GM19438 (cell line): ENCODE measurements around the gene RBM10.

Source experiments
- ATAC-seq: cut with Tn5 transposase; IDR thresholded peaks from one replicate; pipeline ENCODE4 v1.9.1; 2021; ENCODE audit warnings: low read depth; ENCODE audit not compliant: unreplicated experiment

Gene RBM10

DNA sequence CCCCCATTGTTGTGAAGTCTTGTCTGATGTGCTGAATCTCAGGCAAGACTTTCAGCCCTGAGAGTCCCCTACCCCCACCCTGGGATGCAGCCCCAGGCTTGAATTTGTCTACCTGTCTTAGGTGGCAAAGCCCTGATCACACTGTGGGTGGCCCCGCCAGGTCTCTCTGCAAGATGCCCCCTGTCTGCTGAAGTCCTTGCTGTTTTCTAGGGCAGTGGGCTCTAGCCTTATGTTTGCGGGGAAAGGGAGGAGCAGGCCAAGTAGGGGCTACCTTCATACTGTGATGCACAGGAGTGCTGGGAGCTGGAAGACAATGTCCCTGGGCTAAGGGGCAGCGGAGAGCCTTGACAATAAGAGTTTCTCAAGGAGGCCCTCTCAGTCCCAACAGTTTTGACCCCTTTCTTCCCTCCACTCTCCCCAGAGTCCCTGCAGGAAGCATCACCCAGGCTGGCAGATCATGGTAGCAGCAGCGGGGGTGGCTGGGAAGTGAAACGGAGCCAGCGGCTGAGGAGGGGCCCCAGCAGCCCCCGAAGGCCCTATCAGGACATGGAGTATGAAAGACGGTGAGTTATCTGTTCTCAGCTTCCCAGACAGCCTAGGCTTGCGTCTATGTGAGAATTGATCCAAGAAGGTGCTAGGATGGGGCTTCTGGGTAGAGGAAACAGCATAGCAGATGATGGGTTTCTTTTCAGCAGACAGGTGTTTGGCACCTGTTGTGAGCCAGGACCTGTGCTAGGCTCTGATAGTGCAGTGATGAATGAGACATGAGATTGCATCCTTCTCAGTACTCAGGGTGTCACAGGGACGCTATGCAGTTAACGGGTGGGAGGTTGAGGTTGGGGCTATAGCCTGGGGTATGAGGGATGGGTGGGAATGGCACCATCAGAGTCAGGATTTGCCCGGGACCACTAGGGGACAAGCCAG, 2.2 kb downstream of the RBM10 start:
- no peak for ATAC-seq

GRCh38 chrX:47148946-47149345, 3.9 kb downstream of the RBM10 start:
- ATAC-seq, result no peak

GRCh38 chrX:47151435-47151834, 6.4 kb downstream of the RBM10 start:
- ATAC-seq, result no peak

GRCh38 chrX:47156611-47157520, 11.8 kb downstream of the RBM10 start:
- no peak for ATAC-seq

GRCh38 chrX:47158131-47158530, 13.1 kb downstream of the RBM10 start:
- no peak for ATAC-seq

DNA sequence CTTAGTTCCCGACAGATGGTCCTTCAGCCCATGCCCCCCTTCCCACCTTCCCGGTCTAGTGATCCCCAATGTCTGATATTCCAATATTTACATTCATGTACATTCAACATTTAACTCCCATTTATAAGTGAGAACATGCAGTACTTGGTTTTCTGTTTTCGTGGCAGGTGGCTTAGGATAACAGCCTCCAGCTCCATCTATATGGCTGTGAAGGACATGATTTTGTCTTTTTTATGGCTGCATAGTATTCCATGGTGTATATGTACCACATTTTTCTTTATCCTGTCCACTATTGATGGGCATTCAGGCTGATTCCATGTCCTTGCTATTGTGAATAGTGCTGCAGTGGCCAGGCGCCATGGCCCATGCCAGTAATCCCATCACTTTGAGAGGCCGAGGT, 13.8 kb downstream of the RBM10 start:
- no peak for ATAC-seq

DNA sequence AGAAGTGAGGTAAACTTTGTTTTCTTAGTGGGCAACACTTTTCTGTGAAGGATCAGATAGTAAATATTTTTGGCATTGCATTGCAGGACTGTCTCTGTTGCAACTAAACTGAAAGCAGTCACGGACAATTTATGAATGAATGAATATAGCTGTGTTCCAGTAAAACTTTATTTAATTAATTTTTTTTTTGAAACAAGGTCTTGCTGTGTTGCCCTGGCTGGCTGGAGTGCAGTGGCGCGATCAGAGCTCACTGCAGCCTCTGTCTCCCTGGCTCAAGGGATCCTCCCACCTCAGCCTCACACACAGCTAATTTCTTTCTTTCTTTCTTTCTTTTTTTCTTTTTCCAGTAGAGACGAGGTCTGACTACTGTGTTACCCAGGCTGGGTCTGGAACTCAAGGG, 15.8 kb downstream of the RBM10 start:
- ATAC-seq, result no peak

DNA sequence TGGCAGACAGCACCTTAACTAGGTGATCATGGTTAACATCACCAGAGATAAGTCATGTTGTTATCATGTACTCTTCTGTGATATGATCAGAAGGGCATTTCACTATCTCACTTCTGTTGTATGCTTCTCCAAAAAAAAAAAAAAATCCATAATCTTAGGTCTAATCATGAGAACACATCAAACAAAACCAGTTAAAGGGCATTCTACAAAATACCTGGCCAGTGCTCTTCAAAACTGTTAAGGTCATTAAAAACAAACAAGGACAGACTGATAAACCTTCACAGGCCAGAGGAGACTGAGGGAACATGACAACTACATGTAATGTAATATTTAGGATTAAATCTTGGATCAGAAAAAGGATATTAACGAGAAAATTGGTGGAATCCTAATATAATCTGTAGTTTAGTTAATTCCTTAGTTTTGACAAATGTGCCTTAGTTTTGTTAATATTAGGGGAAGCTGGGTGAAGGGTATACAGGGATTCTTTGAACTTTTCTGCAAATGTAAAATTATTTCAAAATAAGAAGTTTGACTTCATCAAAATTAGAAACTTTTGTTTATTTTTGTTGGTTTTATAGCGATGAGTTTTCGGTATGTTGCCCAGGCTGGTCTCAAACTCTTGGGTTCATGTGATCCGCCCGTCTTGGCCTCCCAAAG, 18.0 kb downstream of the RBM10 start:
- no peak for ATAC-seq

DNA sequence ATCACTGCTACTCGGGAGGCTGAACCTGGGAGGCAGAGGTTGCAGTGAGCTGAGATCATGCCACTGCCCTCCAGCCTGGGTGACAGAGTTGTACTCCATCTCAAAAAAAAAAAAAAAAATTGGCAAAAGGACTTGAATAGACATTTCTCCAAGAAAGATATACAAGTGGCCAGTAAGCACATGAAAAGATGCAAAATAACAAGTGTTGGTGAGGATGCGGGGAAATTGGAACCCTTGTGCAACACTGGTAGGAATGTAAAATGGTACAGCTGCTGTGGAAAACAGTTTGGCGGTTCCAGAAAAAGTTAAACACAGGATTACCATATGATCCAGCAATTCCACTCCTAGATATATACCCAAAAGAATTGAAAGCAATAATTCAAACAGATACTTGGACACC, 19.4 kb downstream of the RBM10 start:
- no peak for ATAC-seq

GRCh38 chrX:47166126-47166525, 21.1 kb downstream of the RBM10 start:
- ATAC-seq, result no peak

GRCh38 chrX:47168495-47169073, 23.6 kb downstream of the RBM10 start:
- ATAC-seq, result no peak

GRCh38 chrX:47169273-47169672, 24.3 kb downstream of the RBM10 start:
- ATAC-seq, result no peak

- no peak for ATAC-seq
Observed at GRCh38 chrX:47169726-47170515, 24.9 kb downstream of the RBM10 start.

DNA sequence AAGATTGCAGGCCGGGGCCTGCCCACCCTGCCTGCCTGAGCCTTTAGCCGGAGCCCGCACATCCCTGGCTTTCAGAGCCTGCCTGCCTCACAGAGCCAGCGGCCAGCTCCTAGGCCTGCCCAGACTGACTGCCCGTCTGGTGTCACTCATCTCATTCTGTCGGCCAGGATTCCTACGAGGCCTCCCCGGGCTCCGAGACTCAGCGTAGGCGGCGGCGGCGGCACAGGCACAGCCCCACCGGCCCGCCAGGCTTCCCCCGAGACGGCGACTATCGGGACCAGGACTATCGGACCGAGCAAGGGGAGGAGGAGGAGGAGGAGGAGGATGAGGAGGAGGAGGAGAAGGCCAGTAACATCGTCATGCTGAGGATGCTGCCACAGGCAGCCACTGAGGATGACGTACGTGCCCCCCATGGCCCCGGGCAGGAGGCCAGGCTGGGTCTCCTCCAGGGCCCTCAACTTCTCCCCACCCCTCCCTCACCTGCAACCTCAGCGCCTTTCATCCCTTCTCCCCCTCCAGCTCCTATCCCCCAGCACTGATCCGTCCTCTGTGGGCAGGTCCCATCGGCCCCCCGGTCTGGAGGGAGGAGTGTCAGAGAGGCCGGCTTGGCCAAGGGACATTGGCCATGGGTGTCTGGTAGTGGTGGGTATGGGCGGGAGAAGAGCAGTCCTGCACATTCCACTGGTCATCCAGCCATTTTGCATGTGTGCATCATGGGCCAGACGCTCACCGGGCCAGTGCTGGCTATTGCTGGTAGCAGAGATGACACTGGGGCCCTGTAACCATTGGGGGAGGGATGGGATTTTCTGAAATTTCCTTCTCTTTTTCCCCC, 26.1 kb downstream of the RBM10 start:
- no peak for ATAC-seq

- no peak for ATAC-seq
Observed at GRCh38 chrX:47171996-47172395, 27.0 kb downstream of the RBM10 start.

GRCh38 chrX:47172549-47172948, 27.5 kb downstream of the RBM10 start:
- ATAC-seq, result no peak

GRCh38 chrX:47172971-47173792, 28.2 kb downstream of the RBM10 start:
- ATAC-seq, result no peak

DNA sequence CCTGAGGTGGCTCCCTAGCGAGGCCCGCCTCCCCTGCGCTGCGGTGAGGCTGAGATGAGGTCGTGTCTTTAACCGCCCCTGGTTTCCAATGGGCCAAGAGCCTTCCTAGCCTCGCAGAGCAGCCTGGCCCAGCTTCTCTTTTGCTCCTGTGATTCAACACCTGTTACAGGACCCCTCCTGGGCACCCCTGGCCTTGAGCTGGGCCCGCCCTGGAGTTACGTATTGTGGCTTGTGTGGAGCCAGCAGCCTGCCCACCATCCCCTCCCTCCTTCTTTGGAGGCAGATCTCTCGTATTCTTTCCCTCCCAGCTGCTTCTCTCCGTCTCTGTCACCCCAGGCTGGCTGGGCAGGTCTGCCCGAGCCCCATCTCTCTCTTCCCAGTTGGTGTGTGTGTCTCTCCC, 29.4 kb downstream of the RBM10 start:
- no peak for ATAC-seq
